ENCODE measurements around the gene SLC38A8. TPM values are rescaled to one million over a fixed set of nuclear protein-coding genes. Genes with fewer than 3 reads are reported as not detected.

SLC38A8 gene
- total and polyA plus RNA-seq, 9 donors: not detected

DNA sequence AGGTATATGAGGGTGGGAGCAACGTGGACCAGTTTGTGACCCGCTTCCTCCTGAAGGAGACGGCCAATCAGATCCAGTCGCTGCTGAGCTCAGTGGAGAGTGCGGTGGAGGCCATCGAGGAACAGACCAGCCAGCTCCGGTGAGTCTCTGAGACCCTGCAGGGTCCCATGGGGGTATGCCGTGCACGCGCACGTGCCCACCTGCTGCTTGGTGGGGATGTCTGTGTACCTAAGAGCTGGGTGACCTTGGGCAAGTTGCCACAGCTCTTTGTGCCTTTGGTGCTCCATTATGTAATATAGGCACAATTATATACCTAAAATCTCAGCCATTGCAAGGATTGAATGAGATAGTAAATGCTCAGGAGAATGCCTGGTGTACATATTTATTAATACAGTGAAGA is 52.1 kb downstream of the SLC38A8 start:
- no peak for DNase-seq
- H3K4me1 ChIP-seq (ENCODE audit: control insufficient read depth, insufficient read depth, low read length): peaks cover 9% of the 10 kb centered on the region
- H3K4me3 ChIP-seq (ENCODE audit: low read length): no peak overlapping the region
- WGBS (ENCODE audit: insufficient coverage): 92% methylated on average over 6 of the region's 11 CpGs
- peaks cover 10% of the 10 kb centered on the region for H3K27me3 ChIP-seq (ENCODE audit: control insufficient read depth, insufficient read depth, low read length)
- H3K36me3 ChIP-seq (ENCODE audit: control insufficient read depth, insufficient read depth, low read length): no peaks in the 10 kb centered on the region
- no peak overlapping the region for H3K27ac ChIP-seq (ENCODE audit: low read length)
- H3K9me3 ChIP-seq (replicated peaks; ENCODE audit: control insufficient read depth, low read depth, low read length): no peaks in the 10 kb centered on the region

DNA sequence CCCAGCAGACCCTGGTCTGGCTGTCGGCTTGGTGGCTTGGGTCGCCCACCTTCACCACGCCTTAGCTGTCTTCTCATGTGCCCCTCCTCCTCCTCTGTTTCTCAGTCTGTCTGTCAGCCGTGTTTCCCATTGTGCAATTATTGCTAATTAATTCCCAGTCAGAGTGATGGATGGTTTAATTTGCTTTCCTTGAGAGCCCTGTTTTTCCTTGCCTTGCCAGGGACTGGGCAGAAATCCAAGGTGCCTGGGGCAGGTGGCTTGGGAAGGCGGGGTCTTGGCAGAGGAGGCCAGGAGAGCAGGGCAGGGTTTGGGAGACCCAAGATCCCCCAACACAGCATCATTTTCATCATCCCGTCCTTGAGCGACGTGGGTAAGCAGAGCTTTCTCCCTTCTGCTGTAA is 53.3 kb downstream of the SLC38A8 start:
- peaks cover 10% of the 10 kb centered on the region for H3K27me3 ChIP-seq (ENCODE audit: control insufficient read depth, insufficient read depth, low read length)
- DNase-seq: no peak
- 71% methylated on average over 5 of the region's 8 CpGs for WGBS (ENCODE audit: insufficient coverage)
- H3K36me3 ChIP-seq (ENCODE audit: control insufficient read depth, insufficient read depth, low read length): no peaks in the 10 kb centered on the region
- no peak overlapping the region for H3K27ac ChIP-seq (ENCODE audit: low read length)
- peaks cover 9% of the 10 kb centered on the region for H3K4me1 ChIP-seq (ENCODE audit: control insufficient read depth, insufficient read depth, low read length)
- no peak overlapping the region for H3K4me3 ChIP-seq (ENCODE audit: low read length)
- no peaks in the 10 kb centered on the region for H3K9me3 ChIP-seq (replicated peaks; ENCODE audit: control insufficient read depth, low read depth, low read length)

DNA sequence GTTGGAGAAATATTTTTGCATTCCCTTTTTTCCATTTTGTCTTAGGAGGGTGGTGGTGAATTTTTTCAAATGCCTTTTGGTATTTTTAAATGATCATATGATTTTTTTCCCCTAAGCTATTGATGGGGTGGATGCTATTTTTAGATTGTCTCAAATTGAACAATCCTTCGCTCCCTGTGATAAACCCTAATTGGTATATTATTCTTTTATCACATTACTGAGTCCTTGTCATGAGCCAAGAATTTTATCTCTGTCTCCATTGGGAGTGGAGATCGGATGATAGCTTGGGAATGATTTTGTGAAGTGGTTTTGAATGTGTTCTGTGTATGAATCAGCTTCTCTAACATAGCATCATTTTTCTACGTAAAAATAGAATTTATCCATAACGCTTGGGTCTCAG is 59.1 kb downstream of the SLC38A8 start:
- DNase-seq: no peak
- H3K4me1 ChIP-seq (ENCODE audit: control insufficient read depth, insufficient read depth, low read length): no peaks in the 10 kb centered on the region
- H3K27ac ChIP-seq (ENCODE audit: low read length): no peak overlapping the region
- H3K9me3 ChIP-seq (replicated peaks; ENCODE audit: control insufficient read depth, low read depth, low read length): peaks cover 7% of the 10 kb centered on the region
- no CpG with 5 or more reads among the region's 4 CpGs for WGBS (ENCODE audit: insufficient coverage)
- H3K4me3 ChIP-seq (ENCODE audit: low read length): no peak overlapping the region
- H3K36me3 ChIP-seq (ENCODE audit: control insufficient read depth, insufficient read depth, low read length): no peaks in the 10 kb centered on the region
- no peaks in the 10 kb centered on the region for H3K27me3 ChIP-seq (ENCODE audit: control insufficient read depth, insufficient read depth, low read length)

DNA sequence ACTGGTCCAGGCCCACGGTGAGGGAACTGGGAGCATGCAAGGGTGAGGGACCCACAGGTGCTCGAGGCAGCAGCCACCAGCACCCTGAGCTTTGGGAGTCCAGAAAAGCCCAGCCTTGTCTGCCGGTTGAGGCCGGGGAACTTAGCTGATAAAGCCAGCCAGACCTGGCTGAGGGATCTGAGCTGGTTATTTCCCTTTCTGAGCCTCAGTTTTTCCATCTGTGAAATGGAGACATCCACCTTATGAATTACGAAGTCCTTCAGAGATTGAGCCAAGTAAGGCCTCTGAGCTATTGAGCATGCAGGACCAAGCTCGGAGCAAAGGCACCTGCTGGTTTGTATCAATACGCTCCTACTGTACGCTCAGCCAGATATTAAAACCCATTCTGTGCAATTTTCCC is 60.8 kb downstream of the SLC38A8 start:
- no peak for DNase-seq
- no peak overlapping the region for H3K4me3 ChIP-seq (ENCODE audit: low read length)
- WGBS (ENCODE audit: insufficient coverage): 96% methylated on average over 8 of the region's 8 CpGs
- no peak overlapping the region for H3K27ac ChIP-seq (ENCODE audit: low read length)
- no peaks in the 10 kb centered on the region for H3K4me1 ChIP-seq (ENCODE audit: control insufficient read depth, insufficient read depth, low read length)
- H3K36me3 ChIP-seq (ENCODE audit: control insufficient read depth, insufficient read depth, low read length): no peaks in the 10 kb centered on the region
- H3K9me3 ChIP-seq (replicated peaks; ENCODE audit: control insufficient read depth, low read depth, low read length): peaks cover 12% of the 10 kb centered on the region
- no peaks in the 10 kb centered on the region for H3K27me3 ChIP-seq (ENCODE audit: control insufficient read depth, insufficient read depth, low read length)

DNA sequence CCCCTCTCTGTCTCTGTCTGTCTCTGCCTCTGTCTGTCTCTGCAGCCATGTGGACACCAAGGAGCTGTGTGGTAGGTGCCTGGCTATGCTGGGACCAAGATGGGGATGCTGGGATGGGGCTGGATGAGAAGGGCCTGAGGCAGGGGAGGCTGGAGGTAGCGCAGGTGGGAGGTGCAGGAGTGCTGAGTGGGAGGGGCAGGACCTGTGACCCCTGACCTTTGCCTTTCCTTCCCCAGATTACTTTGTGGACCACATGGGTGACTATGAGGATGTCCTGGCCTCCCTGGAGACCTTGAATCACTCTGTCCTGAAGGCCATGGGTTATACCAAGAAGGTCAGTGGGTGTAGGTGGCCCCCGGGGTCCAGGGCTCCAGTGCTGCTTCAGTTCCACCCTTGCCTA is 61.8 kb downstream of the SLC38A8 start:
- Histone ChIP-seq H3K27ac (ENCODE audit: low read length) (no peak overlapping the region), H3K4me1 (ENCODE audit: control insufficient read depth, insufficient read depth, low read length) (no peaks in the 10 kb centered on the region), H3K27me3 (ENCODE audit: control insufficient read depth, insufficient read depth, low read length) (no peaks in the 10 kb centered on the region), H3K36me3 (ENCODE audit: control insufficient read depth, insufficient read depth, low read length) (no peaks in the 10 kb centered on the region), H3K4me3 (ENCODE audit: low read length) (no peak overlapping the region), H3K9me3 (replicated peaks; ENCODE audit: control insufficient read depth, low read depth, low read length) (peaks cover 12% of the 10 kb centered on the region)
- no peak for DNase-seq
- WGBS (ENCODE audit: insufficient coverage): 100% methylated on average over 1 of the region's 2 CpGs

DNA sequence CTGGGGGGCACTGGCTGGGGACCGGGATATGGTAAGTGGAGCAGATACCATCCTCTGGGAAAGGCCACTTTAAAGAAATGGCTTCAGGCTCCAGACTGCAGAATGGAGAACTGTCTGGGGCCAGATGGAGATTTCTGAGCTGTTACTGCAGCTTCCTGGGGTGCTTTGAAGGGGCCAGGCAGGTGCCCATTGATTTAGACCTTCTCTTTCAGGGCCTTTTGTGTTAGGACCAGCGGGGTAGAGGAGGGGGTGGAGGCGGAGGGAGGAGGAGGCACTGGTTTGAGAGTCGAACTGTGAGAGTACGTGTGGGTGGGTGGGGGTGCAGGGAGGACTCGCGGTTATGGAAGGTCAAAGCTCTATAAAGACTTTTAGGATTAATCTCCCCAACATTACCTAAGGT is 63.2 kb downstream of the SLC38A8 start:
- DNase-seq: no peak
- no peak overlapping the region for H3K27ac ChIP-seq (ENCODE audit: low read length)
- no peak overlapping the region for H3K4me3 ChIP-seq (ENCODE audit: low read length)
- H3K4me1 ChIP-seq (ENCODE audit: control insufficient read depth, insufficient read depth, low read length): no peaks in the 10 kb centered on the region
- H3K27me3 ChIP-seq (ENCODE audit: control insufficient read depth, insufficient read depth, low read length): no peaks in the 10 kb centered on the region
- WGBS (ENCODE audit: insufficient coverage): 100% methylated on average over 1 of the region's 7 CpGs
- H3K9me3 ChIP-seq (replicated peaks; ENCODE audit: control insufficient read depth, low read depth, low read length): peaks cover 12% of the 10 kb centered on the region
- H3K36me3 ChIP-seq (ENCODE audit: control insufficient read depth, insufficient read depth, low read length): no peaks in the 10 kb centered on the region

DNA sequence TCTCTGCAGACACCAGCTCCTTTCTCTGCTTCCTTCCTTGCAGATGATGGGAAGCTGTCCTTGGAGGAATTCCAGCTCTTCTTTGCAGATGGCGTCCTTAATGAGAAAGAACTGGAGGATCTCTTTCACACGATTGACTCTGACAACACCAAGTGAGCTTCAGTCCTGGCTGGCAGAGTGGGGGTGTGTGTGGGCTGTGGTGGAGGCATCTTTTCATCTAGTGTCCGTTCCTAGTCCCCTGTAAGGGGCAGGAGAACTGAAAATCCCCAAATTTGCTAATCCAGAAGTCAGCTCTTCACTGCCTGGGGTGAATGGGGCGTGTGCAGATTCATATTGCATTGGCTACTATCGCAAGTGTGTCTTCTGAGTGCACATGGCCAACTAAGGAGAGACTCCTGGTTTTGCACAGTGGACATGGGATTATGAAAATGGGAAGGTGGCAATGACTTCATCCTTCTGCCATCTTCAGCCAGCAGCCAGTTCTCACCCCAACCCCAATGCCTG is 64.1 kb downstream of the SLC38A8 start:
- no peak overlapping the region for H3K4me3 ChIP-seq (ENCODE audit: low read length)
- peaks cover 12% of the 10 kb centered on the region for H3K9me3 ChIP-seq (replicated peaks; ENCODE audit: control insufficient read depth, low read depth, low read length)
- H3K27ac ChIP-seq (ENCODE audit: low read length): no peak overlapping the region
- 95% methylated on average over 3 of the region's 5 CpGs for WGBS (ENCODE audit: insufficient coverage)
- H3K36me3 ChIP-seq (ENCODE audit: control insufficient read depth, insufficient read depth, low read length): no peaks in the 10 kb centered on the region
- H3K27me3 ChIP-seq (ENCODE audit: control insufficient read depth, insufficient read depth, low read length): no peaks in the 10 kb centered on the region
- H3K4me1 ChIP-seq (ENCODE audit: control insufficient read depth, insufficient read depth, low read length): no peaks in the 10 kb centered on the region
- DNase-seq: no peak

DNA sequence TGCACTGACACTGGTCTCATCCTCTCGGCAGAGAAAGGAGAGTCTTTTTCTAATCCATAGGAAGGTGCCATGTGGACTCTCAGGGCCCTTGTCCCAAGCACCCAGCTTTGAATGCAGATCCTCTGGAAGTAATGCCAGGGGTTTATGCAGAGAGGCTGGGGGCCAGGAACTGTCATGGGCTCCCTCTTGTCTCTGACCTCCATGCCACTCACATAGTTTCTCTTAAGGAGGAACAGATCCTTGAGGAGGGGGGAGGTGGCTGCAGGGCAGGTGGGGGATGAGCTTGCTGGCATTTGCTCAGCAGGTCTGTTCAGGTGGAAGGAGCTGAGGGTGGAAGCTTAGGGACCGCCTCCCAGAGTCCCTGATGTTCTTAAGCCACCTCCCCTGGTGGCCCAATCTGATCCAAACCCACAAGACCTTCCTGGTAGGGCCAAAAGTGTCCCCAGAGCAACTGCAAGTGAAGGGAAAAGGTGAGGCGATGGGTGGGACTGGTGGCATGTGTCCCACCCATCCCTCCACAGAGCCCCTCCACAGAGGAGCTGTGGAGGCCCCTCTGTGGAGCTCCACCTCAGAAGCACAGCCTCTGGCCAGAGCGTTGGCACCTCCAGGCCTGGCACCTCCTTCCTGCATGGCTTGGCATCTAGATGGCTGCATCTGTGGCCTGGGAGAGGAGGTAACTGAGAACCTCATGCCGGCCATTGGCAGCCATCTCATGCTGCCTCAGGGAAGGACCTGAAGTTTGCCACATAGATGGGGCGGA is 65.4 kb downstream of the SLC38A8 start:
- no peak overlapping the region for H3K27ac ChIP-seq (ENCODE audit: low read length)
- H3K4me3 ChIP-seq (ENCODE audit: low read length): no peak overlapping the region
- peaks cover 3% of the 10 kb centered on the region for H3K27me3 ChIP-seq (ENCODE audit: control insufficient read depth, insufficient read depth, low read length)
- DNase-seq: no peak
- H3K4me1 ChIP-seq (ENCODE audit: control insufficient read depth, insufficient read depth, low read length): no peaks in the 10 kb centered on the region
- no peaks in the 10 kb centered on the region for H3K36me3 ChIP-seq (ENCODE audit: control insufficient read depth, insufficient read depth, low read length)
- WGBS (ENCODE audit: insufficient coverage): 94% methylated on average over 3 of the region's 6 CpGs
- H3K9me3 ChIP-seq (replicated peaks; ENCODE audit: control insufficient read depth, low read depth, low read length): peaks cover 12% of the 10 kb centered on the region

DNA sequence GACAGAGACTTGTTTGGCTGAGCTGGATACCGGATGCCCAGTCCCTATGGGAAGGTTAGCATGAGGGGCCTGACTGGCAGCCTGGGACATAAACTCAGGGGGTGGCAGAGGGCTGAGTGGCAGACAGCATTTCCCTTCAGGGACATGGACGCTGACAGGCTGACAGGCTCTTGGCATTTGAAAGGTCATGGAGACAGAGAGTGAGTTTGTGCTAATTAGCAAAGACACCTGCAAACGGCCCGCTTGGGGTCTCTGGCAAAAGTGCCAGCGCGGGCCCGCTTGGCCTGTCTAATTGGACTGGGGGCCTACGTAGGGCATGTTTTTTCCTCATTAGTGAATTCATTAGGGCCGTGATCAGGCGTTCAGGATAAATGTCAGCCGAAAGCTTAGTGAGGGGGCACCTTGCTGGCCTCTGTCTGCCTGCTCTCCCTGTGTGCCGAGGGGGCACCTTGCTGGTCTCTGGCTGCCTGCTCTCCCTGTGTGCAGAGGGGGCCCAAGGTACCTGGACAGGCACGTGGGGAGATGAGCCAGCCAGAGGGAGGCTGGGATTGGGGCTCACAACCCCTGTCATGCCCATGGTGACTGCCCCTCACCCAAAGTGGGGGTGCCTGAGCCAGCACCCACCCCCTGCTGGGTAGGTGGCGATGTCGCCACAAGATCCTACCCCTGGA is 66.9 kb downstream of the SLC38A8 start:
- no peak overlapping the region for H3K4me3 ChIP-seq (ENCODE audit: low read length)
- no peak overlapping the region for H3K27ac ChIP-seq (ENCODE audit: low read length)
- DNase-seq: no peak
- peaks cover 10% of the 10 kb centered on the region for H3K27me3 ChIP-seq (ENCODE audit: control insufficient read depth, insufficient read depth, low read length)
- H3K9me3 ChIP-seq (replicated peaks; ENCODE audit: control insufficient read depth, low read depth, low read length): peaks cover 12% of the 10 kb centered on the region
- WGBS (ENCODE audit: insufficient coverage): 73% methylated on average over 14 of the region's 15 CpGs
- H3K36me3 ChIP-seq (ENCODE audit: control insufficient read depth, insufficient read depth, low read length): no peaks in the 10 kb centered on the region
- H3K4me1 ChIP-seq (ENCODE audit: control insufficient read depth, insufficient read depth, low read length): no peaks in the 10 kb centered on the region

DNA sequence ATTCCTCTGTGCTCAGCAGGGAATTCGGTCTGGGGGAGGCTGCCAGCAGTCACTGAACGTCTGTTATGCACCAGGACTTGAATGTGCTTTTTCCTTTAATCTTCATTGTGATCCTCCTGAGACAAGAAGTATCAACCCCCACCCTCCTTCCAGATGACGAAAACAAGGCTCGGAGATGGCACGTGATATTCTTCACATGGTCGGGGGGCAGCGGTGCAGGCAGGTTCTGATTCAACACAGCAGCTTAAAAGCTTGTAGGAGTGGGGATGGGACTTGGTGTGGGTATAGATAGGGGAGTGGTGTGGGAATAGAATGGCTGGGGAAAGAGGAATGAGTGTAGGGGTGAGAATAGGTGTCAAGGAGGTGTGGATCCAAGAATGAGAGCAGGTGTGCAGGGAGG is 68.1 kb downstream of the SLC38A8 start:
- DNase-seq: no peak
- no peak overlapping the region for H3K4me3 ChIP-seq (ENCODE audit: low read length)
- H3K9me3 ChIP-seq (replicated peaks; ENCODE audit: control insufficient read depth, low read depth, low read length): peaks cover 12% of the 10 kb centered on the region
- 27% methylated on average over 4 of the region's 7 CpGs for WGBS (ENCODE audit: insufficient coverage)
- no peaks in the 10 kb centered on the region for H3K36me3 ChIP-seq (ENCODE audit: control insufficient read depth, insufficient read depth, low read length)
- H3K27ac ChIP-seq (ENCODE audit: low read length): no peak overlapping the region
- H3K27me3 ChIP-seq (ENCODE audit: control insufficient read depth, insufficient read depth, low read length): peaks cover 21% of the 10 kb centered on the region
- H3K4me1 ChIP-seq (ENCODE audit: control insufficient read depth, insufficient read depth, low read length): no peaks in the 10 kb centered on the region

Data from muscle of leg (tissue), 11 donors.